GM23248 (cell line): Measurements from ENCODE around the gene SLC2A9.

Experiments
- EZH2 ChIP-seq: fragments of 200-600 bp; sonication (generic); IDR thresholded peaks from 2 replicates; pipeline ENCODE4 v1.6.1; 2018; ENCODE audit warnings: antibody characterized with exemption, mild to moderate bottlenecking; ENCODE audit not compliant: insufficient read depth, poor library complexity, severe bottlenecking
- EZH2phosphoT487 ChIP-seq: fragments of 200-600 bp; sonication (generic); IDR thresholded peaks from 2 replicates; pipeline ENCODE4 v1.6.1; 2018; ENCODE audit warnings: antibody characterized with exemption, moderate library complexity, mild to moderate bottlenecking, low read depth; ENCODE audit not compliant: insufficient read depth

DNA sequence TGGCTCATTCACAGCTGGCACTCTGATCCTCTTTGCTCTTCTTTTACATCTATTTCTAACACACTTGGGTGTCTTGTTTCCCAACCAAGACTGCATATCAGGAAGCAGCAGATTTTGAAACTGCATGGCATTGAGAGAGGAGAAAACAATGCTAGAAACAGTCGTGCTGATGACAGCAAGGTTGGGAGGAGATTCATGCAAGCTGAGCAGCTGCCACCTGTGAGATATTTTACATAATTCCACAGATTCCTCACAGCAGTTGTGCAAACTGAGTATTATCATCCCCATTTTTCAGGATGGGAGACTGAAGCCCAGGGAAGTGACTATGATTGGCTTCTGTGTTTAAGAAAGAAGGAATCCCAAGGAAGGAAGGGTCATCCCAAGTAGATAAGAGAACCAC is 105.0 kb downstream of the SLC2A9 start:
- TF ChIP-seq EZH2, result no peak
- TF ChIP-seq EZH2phosphoT487, result no peak
